Natural killer cell (primary cell): ENCODE results near the gene ATG3. TPM values are rescaled to one million over a fixed set of nuclear protein-coding genes. Genes with fewer than 3 reads are reported as not detected.

Source experiments
- ATAC-seq, 3 donors: fragments of 150-1000 bp in 2 of 3; fragments of 200-7000 bp in 1 of 3; cut with Tn5 transposase; 1 replicate in 1 of 3; 2 replicates in 2 of 3; pipeline ENCODE4 v1.10.0; 2021; ENCODE audit warnings: mild to moderate bottlenecking in 2 of 3, moderate library complexity in 2 of 3
- DNase-seq, 2 donors: peaks; one replicate each; pipeline versions ENCODE4 v3.0.0 to v3.0.0-alpha.2; 2013 to 2021; ENCODE audit warnings: mixed read lengths in 1 of 2
- H3K27ac ChIP-seq: one replicate; pipeline ENCODE4 v1.5.1; 2013; ENCODE audit warnings: mild to moderate bottlenecking, low read length
- H3K27me3 ChIP-seq: one replicate; pipeline ENCODE4 v1.6.1; 2013; ENCODE audit warnings: low read length; ENCODE audit not compliant: control insufficient read depth, insufficient read depth
- H3K36me3 ChIP-seq: one replicate; pipeline ENCODE4 v1.6.1; 2013; ENCODE audit warnings: low read length; ENCODE audit not compliant: control insufficient read depth, insufficient read depth
- H3K4me1 ChIP-seq: one replicate; pipeline ENCODE4 v1.6.1; 2013; ENCODE audit warnings: low read length; ENCODE audit not compliant: control insufficient read depth, insufficient read depth
- H3K4me3 ChIP-seq: one replicate; pipeline ENCODE4 v1.5.1; 2013; ENCODE audit warnings: low read length
- H3K9me3 ChIP-seq: one replicate; pipeline ENCODE4 v1.6.1; 2013; ENCODE audit warnings: low read length; ENCODE audit not compliant: control insufficient read depth, insufficient read depth
- H3K27ac Mint-ChIP-seq, 2 donors: one replicate each; pipeline ENCODE4 v1.8.0; 2022; ENCODE audit warnings: mild to moderate bottlenecking in 2 of 2, mixed read lengths in 2 of 2, moderate library complexity in 1 of 2
- H3K27me3 Mint-ChIP-seq, 2 donors: one replicate each; pipeline ENCODE4 v1.8.0; 2022; ENCODE audit warnings: low read depth in 2 of 2, mixed read lengths in 2 of 2
- H3K36me3 Mint-ChIP-seq: one replicate; pipeline ENCODE4 v1.8.0; 2022; ENCODE audit warnings: mixed read lengths
- H3K4me1 Mint-ChIP-seq, 2 donors: one replicate each; pipeline ENCODE4 v1.8.0; 2022; ENCODE audit warnings: mixed read lengths in 2 of 2
- H3K4me3 Mint-ChIP-seq: one replicate; pipeline ENCODE4 v1.8.0; 2022; ENCODE audit warnings: mild to moderate bottlenecking, moderate library complexity, mixed read lengths
- H3K9me3 Mint-ChIP-seq, 2 donors: one replicate each; pipeline ENCODE4 v1.8.0; 2022; ENCODE audit warnings: mixed read lengths in 2 of 2
- WGBS: methylation state at CpG from one replicate; pipeline ENCODE4 v1.1.7; 2013; ENCODE audit warnings: missing lambda C conversion rate; ENCODE audit not compliant: insufficient coverage; 5-methylcytosine and 5-hydroxymethylcytosine counted together
- intact Hi-C: fragments of 100-400 bp; cut with micrococcal nuclease; formaldehyde crosslinking; loops from one replicate; pipeline ENCODE4 v1.14.2; 2022
- total RNA-seq, 4 donors: library from RNA; stranded (reverse); fragments of 120-200 nt in 1 of 4; gene quantifications; one replicate each; pipeline versions ENCODE4 v1.2.3 to v1.2.4, GENCODE V29; 2013 to 2022
- TF ChIP-seq, protein P1 (sequence below): fragments of 200-600 bp; IDR thresholded peaks from one replicate; pipeline ENCODE4 v1.8.0; 2022; ENCODE audit warnings: antibody characterized with exemption

Gene ATG3
- total RNA-seq, 3 donors from 2014 or later (not counting 1 experiment from before 2014, with no cell fraction given) = 49.4 to 53.6 (median 52.0) TPM

DNA sequence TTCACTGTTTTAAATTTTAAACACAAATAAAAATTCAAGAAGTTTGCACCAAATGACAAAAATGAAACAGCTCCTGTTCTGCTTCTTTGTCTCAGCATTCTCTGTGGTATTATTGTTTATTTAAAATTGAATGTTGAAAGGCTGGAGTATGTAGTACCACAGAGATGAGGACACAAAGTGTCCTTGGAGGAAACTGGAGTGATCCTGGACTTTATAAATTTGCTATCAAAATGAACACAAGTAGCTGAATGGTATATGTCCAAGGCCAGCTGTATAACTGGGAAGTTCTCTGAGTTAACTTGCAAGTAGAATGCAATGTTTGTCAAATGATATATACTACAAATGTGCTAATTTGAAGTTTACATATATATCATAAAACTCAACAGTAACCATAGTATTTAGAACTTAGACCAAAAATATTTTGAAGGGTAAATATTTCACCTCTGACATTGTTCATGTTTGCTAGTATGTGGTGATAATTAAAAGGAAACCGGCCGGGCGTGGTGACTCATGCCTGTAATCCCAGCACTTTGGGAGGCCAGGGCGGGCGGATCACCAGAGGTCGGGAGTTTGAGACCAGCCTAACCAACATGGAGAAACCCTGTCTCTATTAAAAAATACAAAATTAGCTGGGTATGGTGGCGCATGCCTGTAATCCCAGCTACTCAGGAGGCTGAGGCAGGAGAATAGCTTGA lies 74.8 kb downstream of the ATG3 start:
- DNase-seq (no peak), ATAC-seq (no peak)
- H3K27ac Mint-ChIP-seq = no peak overlapping the region
- no peaks in the 10 kb centered on the region for H3K36me3 Mint-ChIP-seq
- Histone ChIP-seq H3K4me3 (no peak overlapping the region), H3K27ac (no peak overlapping the region), H3K36me3 (no peaks in the 10 kb centered on the region), H3K27me3 (no peaks in the 10 kb centered on the region), H3K9me3 (no peaks in the 10 kb centered on the region), H3K4me1 (peaks cover 5% of the 10 kb centered on the region)
- H3K9me3 Mint-ChIP-seq = no peaks in the 10 kb centered on the region
- no peaks in the 10 kb centered on the region for H3K27me3 Mint-ChIP-seq
- intact Hi-C loops = no loop called here
- H3K4me1 Mint-ChIP-seq = no peaks in the 10 kb centered on the region
- WGBS = 94% methylated on average over 7 of the region's 7 CpGs
- TF ChIP-seq, protein P1, sequence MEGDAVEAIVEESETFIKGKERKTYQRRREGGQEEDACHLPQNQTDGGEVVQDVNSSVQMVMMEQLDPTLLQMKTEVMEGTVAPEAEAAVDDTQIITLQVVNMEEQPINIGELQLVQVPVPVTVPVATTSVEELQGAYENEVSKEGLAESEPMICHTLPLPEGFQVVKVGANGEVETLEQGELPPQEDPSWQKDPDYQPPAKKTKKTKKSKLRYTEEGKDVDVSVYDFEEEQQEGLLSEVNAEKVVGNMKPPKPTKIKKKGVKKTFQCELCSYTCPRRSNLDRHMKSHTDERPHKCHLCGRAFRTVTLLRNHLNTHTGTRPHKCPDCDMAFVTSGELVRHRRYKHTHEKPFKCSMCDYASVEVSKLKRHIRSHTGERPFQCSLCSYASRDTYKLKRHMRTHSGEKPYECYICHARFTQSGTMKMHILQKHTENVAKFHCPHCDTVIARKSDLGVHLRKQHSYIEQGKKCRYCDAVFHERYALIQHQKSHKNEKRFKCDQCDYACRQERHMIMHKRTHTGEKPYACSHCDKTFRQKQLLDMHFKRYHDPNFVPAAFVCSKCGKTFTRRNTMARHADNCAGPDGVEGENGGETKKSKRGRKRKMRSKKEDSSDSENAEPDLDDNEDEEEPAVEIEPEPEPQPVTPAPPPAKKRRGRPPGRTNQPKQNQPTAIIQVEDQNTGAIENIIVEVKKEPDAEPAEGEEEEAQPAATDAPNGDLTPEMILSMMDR = no peak
- H3K4me3 Mint-ChIP-seq = no peak overlapping the region

DNA sequence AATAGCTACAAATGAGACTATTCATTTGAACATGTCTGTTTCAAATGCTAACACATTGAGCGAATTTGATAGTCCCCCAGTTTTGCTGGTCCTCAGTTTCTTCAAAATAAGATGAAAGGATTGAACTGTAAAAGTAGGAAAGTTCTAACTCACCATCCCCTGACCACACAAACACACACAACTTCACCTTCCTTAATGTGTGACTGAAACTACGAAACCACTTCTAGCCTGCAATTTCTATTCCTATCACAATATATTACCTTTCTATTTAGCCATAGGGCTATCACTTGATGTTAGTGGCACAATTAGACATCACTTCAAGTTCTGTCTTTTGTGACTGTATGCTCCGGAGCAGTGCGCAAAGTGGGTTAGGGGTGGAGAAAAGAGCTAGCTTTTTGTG lies 77.4 kb downstream of the ATG3 start:
- Mint-ChIP-seq H3K27me3 (no peaks in the 10 kb centered on the region), H3K9me3 (no peaks in the 10 kb centered on the region), H3K4me3 (no peak overlapping the region), H3K36me3 (no peaks in the 10 kb centered on the region), H3K27ac (no peak overlapping the region), H3K4me1 (peaks cover 0 to 8% of the 10 kb centered on the region in 2 donors)
- DNase-seq (no peak), ATAC-seq (no peak)
- intact Hi-C loops = no loop called here
- H3K36me3 ChIP-seq = no peaks in the 10 kb centered on the region
- no peaks in the 10 kb centered on the region for H3K27me3 ChIP-seq
- peaks cover 11% of the 10 kb centered on the region for H3K4me1 ChIP-seq
- H3K4me3 ChIP-seq = no peak overlapping the region
- no peaks in the 10 kb centered on the region for H3K9me3 ChIP-seq
- 87% methylated on average over 4 of the region's 4 CpGs for WGBS
- H3K27ac ChIP-seq = no peak overlapping the region
- TF ChIP-seq, protein P1 = no peak

DNA sequence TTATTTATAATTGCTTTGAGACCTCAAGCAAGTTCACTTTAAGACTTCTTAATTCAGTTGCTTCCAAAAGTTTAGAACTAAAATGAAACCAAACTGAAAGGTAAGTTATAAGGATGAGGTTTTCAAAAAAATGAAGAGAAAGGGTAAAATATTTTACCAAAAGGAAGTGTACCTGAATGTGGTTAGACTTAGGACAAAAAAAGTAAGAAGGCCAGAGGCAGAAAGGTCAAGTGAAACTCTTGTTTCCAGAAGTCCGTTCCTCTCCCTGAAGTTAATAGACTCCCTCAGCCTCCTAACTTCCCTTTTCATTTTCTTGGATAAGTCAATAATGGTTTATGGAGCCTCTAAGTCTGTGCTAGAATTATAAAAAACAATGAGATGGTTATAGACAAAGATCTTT lies 79.1 kb downstream of the ATG3 start:
- ATAC-seq (no peak), DNase-seq (no peak)
- Mint-ChIP-seq H3K4me1 (peaks cover 0 to 8% of the 10 kb centered on the region in 2 donors), H3K36me3 (no peaks in the 10 kb centered on the region), H3K27me3 (peaks cover 0 to 3% of the 10 kb centered on the region in 2 donors), H3K9me3 (no peaks in the 10 kb centered on the region), H3K27ac (no peak overlapping the region), H3K4me3 (no peak overlapping the region)
- H3K9me3 ChIP-seq = no peaks in the 10 kb centered on the region
- peaks cover 11% of the 10 kb centered on the region for H3K4me1 ChIP-seq
- intact Hi-C loops = no loop called here
- no peak overlapping the region for H3K4me3 ChIP-seq
- WGBS = no CpG with 5 or more reads among the region's 1 CpG
- H3K27ac ChIP-seq = no peak overlapping the region
- TF ChIP-seq, protein P1 = no peak
- H3K27me3 ChIP-seq = no peaks in the 10 kb centered on the region
- no peaks in the 10 kb centered on the region for H3K36me3 ChIP-seq

Other genes starting within 250 kb of the ATG3 start
- under 1 TPM in 1 of 3 donors, not detected in 2; 0.35 TPM for gene CD200, start 228.8 kb downstream of the ATG3 start, total RNA-seq
- 1 to 10 TPM in 1 of 3 donors, under 1 TPM in 2; 0.56 to 4.0 (median 0.59) TPM for gene BTLA, start 62.5 kb downstream of the ATG3 start, total RNA-seq
- 10 to 100 TPM; 10.5 to 17.4 (median 11.2) TPM for gene SLC35A5, start 83 bp upstream of the ATG3 start, total RNA-seq
- under 1 TPM in 1 of 3 donors, not detected in 2; 0.08 TPM for gene CCDC80, start 79.2 kb upstream of the ATG3 start, total RNA-seq